Measurements from ENCODE around the gene R3HDM4.

R3HDM4 gene

DNA sequence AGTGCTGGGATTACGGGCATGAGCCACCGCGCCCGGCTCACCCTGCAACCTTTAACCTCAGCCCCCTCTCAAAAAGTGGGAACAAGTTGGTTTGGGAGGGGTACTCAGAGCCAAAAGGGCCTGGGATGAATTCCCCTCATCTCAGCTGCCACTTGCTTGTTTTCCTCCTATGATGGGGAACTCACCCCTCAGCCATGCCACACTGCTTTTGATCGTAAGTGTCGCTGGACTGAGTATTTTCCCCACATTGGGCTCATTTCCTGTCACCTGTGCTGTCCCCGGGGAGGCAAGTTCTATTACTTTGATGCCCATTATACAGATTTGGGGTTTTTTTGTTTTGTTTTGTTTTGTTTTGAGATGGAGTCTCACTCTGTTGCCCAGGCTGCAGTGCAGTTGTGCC lies 6.5 kb downstream of the R3HDM4 start:
- TF ChIP-seq, protein P1, sequence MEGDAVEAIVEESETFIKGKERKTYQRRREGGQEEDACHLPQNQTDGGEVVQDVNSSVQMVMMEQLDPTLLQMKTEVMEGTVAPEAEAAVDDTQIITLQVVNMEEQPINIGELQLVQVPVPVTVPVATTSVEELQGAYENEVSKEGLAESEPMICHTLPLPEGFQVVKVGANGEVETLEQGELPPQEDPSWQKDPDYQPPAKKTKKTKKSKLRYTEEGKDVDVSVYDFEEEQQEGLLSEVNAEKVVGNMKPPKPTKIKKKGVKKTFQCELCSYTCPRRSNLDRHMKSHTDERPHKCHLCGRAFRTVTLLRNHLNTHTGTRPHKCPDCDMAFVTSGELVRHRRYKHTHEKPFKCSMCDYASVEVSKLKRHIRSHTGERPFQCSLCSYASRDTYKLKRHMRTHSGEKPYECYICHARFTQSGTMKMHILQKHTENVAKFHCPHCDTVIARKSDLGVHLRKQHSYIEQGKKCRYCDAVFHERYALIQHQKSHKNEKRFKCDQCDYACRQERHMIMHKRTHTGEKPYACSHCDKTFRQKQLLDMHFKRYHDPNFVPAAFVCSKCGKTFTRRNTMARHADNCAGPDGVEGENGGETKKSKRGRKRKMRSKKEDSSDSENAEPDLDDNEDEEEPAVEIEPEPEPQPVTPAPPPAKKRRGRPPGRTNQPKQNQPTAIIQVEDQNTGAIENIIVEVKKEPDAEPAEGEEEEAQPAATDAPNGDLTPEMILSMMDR (IDR thresholded peaks at IDR 0.05) = no peak
- Histone ChIP-seq H3K36me3 (ENCODE audit: control insufficient read depth, insufficient read depth, low read length) (no peaks in the 10 kb centered on the region), H3K9ac (no peak overlapping the region), H3K4me1 (no peaks in the 10 kb centered on the region), H2AFZ (no peak overlapping the region), H3K4me3 (ENCODE audit: low read depth, low read length) (no peak overlapping the region), H3K9me3 (ENCODE audit: control insufficient read depth, low read length) (no peaks in the 10 kb centered on the region), H3K4me2 (ENCODE audit: low read length) (no peak overlapping the region), H3K27ac (no peak overlapping the region), H3K79me2 (no peaks in the 10 kb centered on the region), H3K27me3 (ENCODE audit: control insufficient read depth, insufficient read depth, low read length) (no peaks in the 10 kb centered on the region)

DNA sequence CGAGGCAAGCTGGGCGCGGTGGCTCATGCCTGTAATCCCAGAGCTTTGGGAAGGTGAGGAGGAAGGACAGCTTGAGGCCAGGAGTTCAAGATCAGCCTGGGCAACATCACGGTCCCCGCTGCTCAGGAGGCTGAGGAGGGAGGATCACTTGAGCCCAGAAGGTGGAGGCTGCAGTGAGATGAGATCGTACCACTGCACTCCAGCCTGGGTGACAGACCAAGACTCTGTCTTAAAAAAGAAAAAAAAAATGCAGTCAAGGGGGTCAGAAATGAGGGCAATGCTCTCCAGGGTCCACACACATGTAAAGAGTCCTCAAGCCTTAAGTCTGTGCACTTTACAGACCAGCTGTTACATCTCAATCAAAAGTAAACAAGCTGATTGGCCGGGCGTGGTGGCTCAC lies 8.5 kb downstream of the R3HDM4 start:
- H3K79me2 ChIP-seq = no peaks in the 10 kb centered on the region
- H3K27ac ChIP-seq = no peak overlapping the region
- no peak overlapping the region for H3K4me3 ChIP-seq (ENCODE audit: low read depth, low read length)
- H2AFZ ChIP-seq = no peak overlapping the region
- no peak overlapping the region for H3K9ac ChIP-seq
- no peaks in the 10 kb centered on the region for H3K27me3 ChIP-seq (ENCODE audit: control insufficient read depth, insufficient read depth, low read length)
- no peak overlapping the region for H3K4me2 ChIP-seq (ENCODE audit: low read length)
- no peaks in the 10 kb centered on the region for H3K9me3 ChIP-seq (ENCODE audit: control insufficient read depth, low read length)
- H3K4me1 ChIP-seq = no peaks in the 10 kb centered on the region
- H3K36me3 ChIP-seq (ENCODE audit: control insufficient read depth, insufficient read depth, low read length) = no peaks in the 10 kb centered on the region
- TF ChIP-seq, protein P1 (IDR thresholded peaks at IDR 0.05) = no peak

GRCh38 chr19:903266-903797 lies 9.7 kb downstream of the R3HDM4 start:
- H3K9ac ChIP-seq = no peak overlapping the region
- no peaks in the 10 kb centered on the region for H3K27me3 ChIP-seq (ENCODE audit: control insufficient read depth, insufficient read depth, low read length)
- H3K9me3 ChIP-seq (ENCODE audit: control insufficient read depth, low read length) = no peaks in the 10 kb centered on the region
- no peak overlapping the region for H3K4me2 ChIP-seq (ENCODE audit: low read length)
- TF ChIP-seq, protein P1 (IDR thresholded peaks at IDR 0.05) = no peak
- H2AFZ ChIP-seq = no peak overlapping the region
- no peaks in the 10 kb centered on the region for H3K4me1 ChIP-seq
- H3K79me2 ChIP-seq = no peaks in the 10 kb centered on the region
- H3K27ac ChIP-seq = no peak overlapping the region
- H3K36me3 ChIP-seq (ENCODE audit: control insufficient read depth, insufficient read depth, low read length) = no peaks in the 10 kb centered on the region
- H3K4me3 ChIP-seq (ENCODE audit: low read depth, low read length) = no peak overlapping the region

- TF ChIP-seq, protein P1 (IDR thresholded peaks at IDR 0.05) = no peak
- Histone ChIP-seq H3K9me3 (ENCODE audit: control insufficient read depth, low read length) (no peaks in the 10 kb centered on the region), H3K4me3 (ENCODE audit: low read depth, low read length) (no peak overlapping the region), H3K27me3 (ENCODE audit: control insufficient read depth, insufficient read depth, low read length) (no peaks in the 10 kb centered on the region), H3K4me2 (ENCODE audit: low read length) (no peak overlapping the region), H3K27ac (no peak overlapping the region), H3K79me2 (no peaks in the 10 kb centered on the region), H3K4me1 (no peaks in the 10 kb centered on the region), H3K9ac (no peak overlapping the region), H2AFZ (no peak overlapping the region), H3K36me3 (ENCODE audit: control insufficient read depth, insufficient read depth, low read length) (no peaks in the 10 kb centered on the region)
Observed at GRCh38 chr19:902446-903226, 10.4 kb downstream of the R3HDM4 start.

GRCh38 chr19:902093-902370 lies 11.0 kb downstream of the R3HDM4 start:
- Histone ChIP-seq H3K9ac (no peak overlapping the region), H3K9me3 (ENCODE audit: control insufficient read depth, low read length) (no peaks in the 10 kb centered on the region), H3K79me2 (no peaks in the 10 kb centered on the region), H3K27ac (no peak overlapping the region), H3K27me3 (ENCODE audit: control insufficient read depth, insufficient read depth, low read length) (no peaks in the 10 kb centered on the region), H3K4me3 (ENCODE audit: low read depth, low read length) (no peak overlapping the region), H3K36me3 (ENCODE audit: control insufficient read depth, insufficient read depth, low read length) (no peaks in the 10 kb centered on the region), H3K4me2 (ENCODE audit: low read length) (no peak overlapping the region), H3K4me1 (no peaks in the 10 kb centered on the region), H2AFZ (no peak overlapping the region)
- TF ChIP-seq, protein P1 (IDR thresholded peaks at IDR 0.05) = no peak

Measured in parathyroid adenoma (tissue), 2 donors.